ENCODE measurements around the gene PDE4B. TPM values are rescaled to one million over a fixed set of nuclear protein-coding genes. Genes with fewer than 3 reads are reported as not detected.
"Not testable (repeated sequence)": the region's sequence is repeated elsewhere in the genome, so short reads cannot be mapped to it uniquely, and the experiment has no call there.

Gene PDE4B
- total RNA-seq, 1 donor from 2014 or later: 7.6 TPM

- H3K9me3 Mint-ChIP-seq (ENCODE audit: unreplicated experiment): peaks cover 20% of the 10 kb centered on the region
- H3K4me3 Mint-ChIP-seq (ENCODE audit: unreplicated experiment); H3K4me1 Mint-ChIP-seq (ENCODE audit: low read depth, unreplicated experiment); H3K79me2 ChIP-seq (ENCODE audit: insufficient read depth, low read length); H3K27ac ChIP-seq (ENCODE audit: low read depth, low read length); H3K9ac ChIP-seq (ENCODE audit: low read length); H3K27me3 Mint-ChIP-seq (ENCODE audit: low read depth, unreplicated experiment); H3K9me3 ChIP-seq (ENCODE audit: insufficient read depth, low read depth, low read length); H4K20me1 ChIP-seq (ENCODE audit: insufficient read depth, low read length); H3K36me3 ChIP-seq (ENCODE audit: insufficient read depth, low read length); H3K4me2 ChIP-seq (ENCODE audit: low read length); FAIRE-seq; H3K27ac Mint-ChIP-seq (ENCODE audit: unreplicated experiment); H2AFZ ChIP-seq (ENCODE audit: low read depth, low read length); H3K36me3 Mint-ChIP-seq (ENCODE audit: low read depth, unreplicated experiment); H3K27me3 ChIP-seq (ENCODE audit: insufficient read depth, low read length); H3K4me3 ChIP-seq (ENCODE audit: insufficient read depth, low read depth, low read length); DNase-seq (ENCODE audit: low read depth); H3K4me1 ChIP-seq (ENCODE audit: insufficient read depth, low read length): not testable (repeated sequence)
These were observed 628.2 kb downstream of the PDE4B start for GRCh38 chr1:66420906-66421305.

DNA sequence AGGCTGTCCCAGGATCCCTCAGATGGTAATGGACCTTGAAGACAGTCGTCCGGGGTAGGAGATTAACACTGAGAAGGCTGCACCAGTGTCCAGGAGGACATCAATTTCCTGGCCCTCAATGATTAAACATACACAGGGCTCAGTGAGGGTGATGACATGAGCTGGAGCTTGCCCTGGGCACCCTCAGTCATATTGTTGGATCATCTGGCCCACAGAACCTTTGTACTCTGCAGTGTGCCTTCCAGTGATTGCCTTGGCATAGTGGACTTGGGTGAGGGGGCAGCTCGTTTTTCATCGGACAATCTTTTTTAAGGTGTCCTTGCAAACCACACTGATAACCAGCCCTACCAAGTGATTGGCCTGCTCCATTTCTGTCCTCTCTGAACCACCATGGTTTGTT is 630.1 kb downstream of the PDE4B start:
- Mint-ChIP-seq H3K4me1 (ENCODE audit: low read depth, unreplicated experiment) (no peaks in the 10 kb centered on the region), H3K27me3 (ENCODE audit: low read depth, unreplicated experiment) (peaks cover 3% of the 10 kb centered on the region), H3K36me3 (ENCODE audit: low read depth, unreplicated experiment) (peaks cover 4% of the 10 kb centered on the region), H3K9me3 (ENCODE audit: unreplicated experiment) (peaks cover 14% of the 10 kb centered on the region), H3K4me3 (ENCODE audit: unreplicated experiment) (no peak overlapping the region), H3K27ac (ENCODE audit: unreplicated experiment) (no peak overlapping the region)
- Histone ChIP-seq H3K27ac (ENCODE audit: low read depth, low read length) (no peak overlapping the region), H3K4me1 (ENCODE audit: insufficient read depth, low read length) (no peaks in the 10 kb centered on the region), H2AFZ (ENCODE audit: low read depth, low read length) (no peak overlapping the region), H3K9me3 (ENCODE audit: insufficient read depth, low read depth, low read length) (peaks cover 3% of the 10 kb centered on the region), H3K27me3 (ENCODE audit: insufficient read depth, low read length) (no peaks in the 10 kb centered on the region), H4K20me1 (ENCODE audit: insufficient read depth, low read length) (no peaks in the 10 kb centered on the region), H3K4me3 (ENCODE audit: insufficient read depth, low read depth, low read length) (no peak overlapping the region), H3K79me2 (ENCODE audit: insufficient read depth, low read length) (no peaks in the 10 kb centered on the region), H3K9ac (ENCODE audit: low read length) (no peak overlapping the region), H3K4me2 (ENCODE audit: low read length) (no peak overlapping the region), H3K36me3 (ENCODE audit: insufficient read depth, low read length) (no peaks in the 10 kb centered on the region)
- FAIRE-seq (no peak), DNase-seq (ENCODE audit: low read depth) (no peak)
- TF ChIP-seq CTCF (IDR thresholded peaks at IDR 0.05; ENCODE audit: insufficient read depth, low read depth, low read length) (no peak), EZH2 (IDR thresholded peaks at IDR 0.05; ENCODE audit: insufficient read depth, low read length) (no peak)
